ENCODE results near the gene KCNAB1. TPM values are rescaled to one million over a fixed set of nuclear protein-coding genes. Genes with fewer than 3 reads are reported as not detected.

The KCNAB1 gene
- total and polyA plus RNA-seq, 2 of the 8 experiments (the other 6 are each of a cell fraction or from before 2014, with no cell fraction given): 0.51 to 2.3 TPM

GRCh38 chr3:156256945-156257344, 136.6 kb downstream of the KCNAB1 start:
- no peak overlapping the region for H2BK15ac ChIP-seq (ENCODE audit: low read length)
- no peaks in the 10 kb centered on the region for H3K23me2 ChIP-seq (ENCODE audit: low read depth, low read length)
- H4K8ac ChIP-seq (ENCODE audit: extremely low read depth, insufficient read depth, low read length): no peak overlapping the region
- no peak overlapping the region for H2BK12ac ChIP-seq (ENCODE audit: low read depth, low read length)
- no peak for FAIRE-seq
- H3K56ac ChIP-seq (replicated peaks; ENCODE audit: insufficient read length, low read depth, low read length): no peak overlapping the region
- H3K14ac ChIP-seq (ENCODE audit: insufficient read length): no peak overlapping the region
- H3K18ac ChIP-seq (ENCODE audit: extremely low read depth, low read length): no peak overlapping the region
- no peak overlapping the region for H2BK5ac ChIP-seq (ENCODE audit: low read depth, low read length)
- ChIA-PET POLR2A (ENCODE audit: partially characterized antibody) (no interaction called here), CTCF (ENCODE audit: partially characterized antibody) (interaction anchor here (1.0 kb wide), 1 partner anchor 16 kb away, joined by 4 read pairs; no protein-coding TSS in a partner anchor)
- H2AFZ ChIP-seq (ENCODE audit: low read length): no peak overlapping the region
- no peaks in the 10 kb centered on the region for H3K79me2 ChIP-seq (ENCODE audit: control insufficient read depth in 1 of 2, insufficient read depth in 2 of 2, low read length in 2 of 2)
- H2BK20ac ChIP-seq (ENCODE audit: low read length): no peak overlapping the region
- H3K9ac ChIP-seq (replicated peaks in 1 of 4; ENCODE audit: extremely low read depth in 1 of 4, low read depth in 3 of 4, low read length in 3 of 4): no peak overlapping the region
- no peaks in the 10 kb centered on the region for H3K79me1 ChIP-seq (ENCODE audit: low read depth, low read length)
- no peaks in the 10 kb centered on the region for H3K27me3 ChIP-seq (replicated peaks in 1 of 4; ENCODE audit: control insufficient read depth in 3 of 4, extremely low read depth in 1 of 4, insufficient read depth in 3 of 4, low read length in 3 of 4)
- no peak overlapping the region for H3K27ac ChIP-seq (ENCODE audit: low read depth, low read length)
- no peak overlapping the region for H2AK5ac ChIP-seq (ENCODE audit: low read depth, low read length)
- H3K9me3 ChIP-seq (ENCODE audit: insufficient read depth in 2 of 2, low read depth in 1 of 2, low read length in 1 of 2): no peaks in the 10 kb centered on the region
- H3K4me3 ChIP-seq (ENCODE audit: extremely low read depth in 1 of 4, insufficient read depth in 2 of 4, low read depth in 3 of 4, low read length in 4 of 4): no peak overlapping the region
- no peak overlapping the region for H4K5ac ChIP-seq (ENCODE audit: insufficient read length, low read depth, low read length)
- no peaks in the 10 kb centered on the region for H4K20me1 ChIP-seq (replicated peaks in 1 of 2; ENCODE audit: control insufficient read depth in 1 of 2, insufficient read depth in 2 of 2, low read length in 2 of 2)
- no peak for DNase-seq (ENCODE audit: low read depth in 1 of 2, low spot score in 2 of 2)
- H3K23ac ChIP-seq (ENCODE audit: insufficient read length): no peak overlapping the region
- no peak overlapping the region for H3K4ac ChIP-seq (replicated peaks; ENCODE audit: insufficient read length, low read depth, low read length)
- H3K4me2 ChIP-seq (ENCODE audit: insufficient read depth in 1 of 2, low read depth in 2 of 2, low read length in 2 of 2): no peak overlapping the region
- H4K91ac ChIP-seq (replicated peaks; ENCODE audit: insufficient read length, low read length): no peak overlapping the region
- H2BK120ac ChIP-seq (replicated peaks; ENCODE audit: low read depth, low read length): no peak overlapping the region
- no peaks in the 10 kb centered on the region for H3K36me3 ChIP-seq (ENCODE audit: control insufficient read depth in 2 of 4, insufficient read depth in 4 of 4, low read length in 3 of 4)
- no peaks in the 10 kb centered on the region for H3K4me1 ChIP-seq (replicated peaks in 1 of 4; ENCODE audit: control insufficient read depth in 3 of 4, insufficient read depth in 4 of 4, low read length in 3 of 4)
- no peak for TF ChIP-seq GTF2F1 (IDR thresholded peaks at IDR 0.05; ENCODE audit: borderline replicate concordance, low read depth, low read length)
- no peak for TF ChIP-seq EZH2 (IDR thresholded peaks at IDR 0.05; ENCODE audit: low read depth, low read length, severe bottlenecking)
- no peak for TF ChIP-seq POLR2A (IDR thresholded peaks at IDR 0.05; ENCODE audit: control extremely low read depth in 1 of 2, low read depth in 2 of 2, low read length in 2 of 2)
- no peak for TF ChIP-seq HDAC6 (IDR thresholded peaks at IDR 0.05; ENCODE audit: low read depth, low read length)
- TF ChIP-seq CTBP2 (IDR thresholded peaks at IDR 0.05; ENCODE audit: borderline replicate concordance, insufficient read depth, insufficient read length, low read length): no peak
- TF ChIP-seq TBP (IDR thresholded peaks at IDR 0.05; ENCODE audit: low read depth, low read length): no peak
- no peak for TF ChIP-seq POU5F1 (IDR thresholded peaks at IDR 0.05; ENCODE audit: low read depth, low read length)
- no peak for TF ChIP-seq RBBP5 (IDR thresholded peaks at IDR 0.05; ENCODE audit: borderline replicate concordance, low read depth, low read length)
- no peak for TF ChIP-seq CBX5 (IDR thresholded peaks at IDR 0.05; ENCODE audit: low read depth, low read length)
- no peak for TF ChIP-seq YY1 (IDR thresholded peaks at IDR 0.05; ENCODE audit: low read depth, low read length)
- no peak for TF ChIP-seq SIX5 (IDR thresholded peaks at IDR 0.05; ENCODE audit: low read depth, low read length)
- no peak for TF ChIP-seq TCF12 (IDR thresholded peaks at IDR 0.05; ENCODE audit: low read depth, low read length)
- no peak for TF ChIP-seq CBX8 (IDR thresholded peaks at IDR 0.05; ENCODE audit: borderline replicate concordance, low read depth, low read length)
- TF ChIP-seq SP1 (IDR thresholded peaks at IDR 0.05; ENCODE audit: low read depth, low read length): no peak

All from H1 (cell line).